Measurements from ENCODE around the gene POLR3E. TPM values are rescaled to one million over a fixed set of nuclear protein-coding genes. Genes with fewer than 3 reads are reported as not detected.
"Not testable (repeated sequence)": the region's sequence is repeated elsewhere in the genome, so short reads cannot be mapped to it uniquely, and the experiment has no call there.

The POLR3E gene
- polyA plus RNA-seq, 3 donors, result 50.7 to 67.6 (median 61.0) TPM

DNA sequence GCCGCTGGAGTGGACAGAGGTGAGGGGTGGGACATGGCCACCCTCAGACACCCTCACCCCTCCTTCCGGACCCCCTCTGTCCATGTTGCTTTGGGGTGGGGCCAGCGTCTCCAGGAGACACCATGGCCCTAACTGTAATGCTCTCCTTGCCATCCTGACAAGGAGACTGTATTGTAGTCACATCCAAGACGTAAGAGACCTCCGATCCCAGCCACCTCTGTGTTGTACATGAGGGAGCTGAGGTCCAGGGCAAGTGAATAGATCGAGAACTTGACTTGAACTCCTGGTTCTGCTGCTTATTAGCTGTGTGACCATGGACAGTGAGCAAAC, 30.2 kb downstream of the POLR3E start:
- DNase-seq, result no peak

DNA sequence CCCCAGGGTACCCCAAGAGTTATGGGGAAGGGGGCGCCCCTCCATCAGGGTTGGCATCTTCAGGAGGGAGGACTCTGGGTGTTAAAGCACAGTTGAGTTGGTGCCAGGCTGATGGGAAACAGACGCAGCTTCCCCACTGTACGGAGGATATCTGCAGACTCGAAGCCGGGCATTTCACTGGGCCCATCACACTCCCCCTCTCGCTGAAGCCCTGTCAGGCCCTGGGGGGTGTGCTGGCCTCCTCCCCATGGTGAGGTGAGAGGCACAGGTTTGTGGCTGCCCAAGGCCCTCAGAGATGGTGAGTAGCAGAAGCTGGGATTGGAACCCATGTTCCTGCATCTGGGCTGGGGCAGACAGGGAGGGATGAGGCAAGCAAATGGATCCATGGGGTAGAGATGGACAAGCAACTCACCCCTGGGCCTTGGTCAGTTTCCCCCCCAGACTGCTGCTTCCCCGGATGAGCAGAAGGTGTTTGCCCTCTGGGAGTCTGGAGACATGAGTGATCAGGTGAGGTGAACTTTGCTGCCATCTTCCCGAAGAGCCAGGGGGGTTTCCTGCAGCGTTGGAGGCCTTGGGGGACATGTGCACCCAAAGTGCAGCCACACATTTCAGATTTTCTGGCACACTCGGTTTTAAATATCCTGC, 31.0 kb downstream of the POLR3E start:
- no peak for DNase-seq

- no peak for DNase-seq
These were observed 32.0 kb downstream of the POLR3E start for GRCh38 chr16:22329199-22329695.

- DNase-seq, result no peak
These were observed 33.1 kb downstream of the POLR3E start for GRCh38 chr16:22330326-22330725.

DNA sequence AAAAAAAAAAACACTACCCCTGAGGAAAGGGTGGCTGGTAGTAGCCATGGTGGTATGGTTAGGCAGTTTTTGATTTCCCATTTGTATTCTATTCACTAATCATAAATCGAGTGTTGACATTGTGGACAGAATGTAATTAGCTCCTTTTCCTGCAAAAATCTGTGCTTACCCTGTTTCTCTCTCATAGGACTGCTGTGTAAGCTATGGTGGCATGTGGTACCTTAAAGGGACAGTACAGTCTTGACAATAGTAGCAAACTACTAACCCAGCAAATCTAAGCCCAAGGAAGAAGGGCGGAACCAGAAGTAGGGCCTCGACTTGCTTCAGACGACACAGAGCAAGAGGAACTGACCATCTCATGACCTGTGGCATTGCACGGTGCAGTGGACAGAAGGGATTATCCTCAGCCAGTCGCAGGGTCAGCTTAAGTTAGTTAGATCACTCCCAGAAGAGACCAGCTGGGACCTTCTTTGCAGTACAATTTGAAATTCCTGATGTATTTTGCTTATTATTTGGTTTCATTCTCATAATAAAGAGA, 36.3 kb downstream of the POLR3E start:
- DNase-seq, result no peak

- DNase-seq, result no peak
These were observed 38.5 kb downstream of the POLR3E start for GRCh38 chr16:22335668-22336246.

DNA sequence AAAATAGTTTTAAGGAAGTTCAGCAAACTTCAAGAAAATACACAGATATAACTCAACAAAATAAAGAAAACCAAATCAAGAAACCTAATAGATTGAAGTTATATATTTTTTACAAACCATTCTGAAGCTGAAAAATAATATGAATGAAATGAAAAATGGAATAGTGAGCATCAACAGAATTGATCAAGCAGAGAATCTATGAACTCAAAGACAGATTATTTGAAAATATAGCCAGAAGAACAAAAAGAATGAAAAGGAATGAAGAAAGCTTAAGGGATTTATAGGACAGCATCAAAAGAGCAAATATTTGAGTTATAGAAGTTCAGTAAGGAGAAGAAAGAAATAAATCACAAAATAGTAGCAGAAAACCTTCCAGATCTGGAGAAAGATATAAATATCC, 39.4 kb downstream of the POLR3E start:
- DNase-seq, result no peak

DNA sequence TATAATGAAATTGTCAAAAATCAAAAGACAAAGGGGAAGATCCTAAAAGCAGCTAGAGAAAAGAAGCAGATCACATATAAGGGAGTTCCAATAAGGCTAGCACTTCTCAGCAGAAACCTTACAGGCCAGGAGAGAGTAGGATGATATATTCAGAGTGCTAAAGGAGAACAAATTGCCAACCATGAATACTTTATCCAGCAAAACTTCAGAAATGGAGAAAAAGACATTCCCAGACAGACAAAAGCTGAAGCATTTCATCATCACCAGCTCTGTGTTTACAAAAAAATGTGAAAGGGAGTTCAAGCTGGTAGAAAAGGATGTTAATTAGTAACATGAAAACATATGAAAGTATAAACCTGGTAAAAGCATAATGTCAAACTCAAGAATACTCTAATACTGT, 39.8 kb downstream of the POLR3E start:
- DNase-seq, result no peak

- DNase-seq, result no peak
These were observed 40.8 kb downstream of the POLR3E start for GRCh38 chr16:22337849-22338635.

- DNase-seq, result no peak
These were observed 43.7 kb downstream of the POLR3E start for GRCh38 chr16:22340945-22341344.

- DNase-seq, result no peak
These were observed 44.9 kb downstream of the POLR3E start for GRCh38 chr16:22342082-22342481.

DNA sequence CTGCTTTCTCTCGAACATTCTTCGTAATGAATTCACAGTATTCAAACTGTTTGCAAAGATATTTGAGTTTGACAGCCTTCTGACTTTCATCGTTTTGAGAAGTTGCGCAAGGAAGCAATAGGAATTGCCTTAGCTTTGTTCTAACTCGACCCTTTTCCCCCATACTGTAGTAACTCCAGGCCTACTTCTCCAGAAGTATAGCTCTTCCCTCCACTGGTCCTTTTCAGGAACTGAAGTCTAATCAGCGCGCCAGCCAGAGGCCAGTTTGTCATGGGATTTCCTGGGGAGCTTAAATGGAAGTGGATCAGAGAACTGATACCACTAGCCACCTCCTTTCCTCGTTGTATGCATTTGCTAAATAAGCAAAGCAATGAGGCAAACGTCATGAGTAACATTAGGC, 49.3 kb downstream of the POLR3E start:
- DNase-seq, result no peak

- no peak for DNase-seq
These were observed 50.1 kb downstream of the POLR3E start for GRCh38 chr16:22347100-22347820.

DNA sequence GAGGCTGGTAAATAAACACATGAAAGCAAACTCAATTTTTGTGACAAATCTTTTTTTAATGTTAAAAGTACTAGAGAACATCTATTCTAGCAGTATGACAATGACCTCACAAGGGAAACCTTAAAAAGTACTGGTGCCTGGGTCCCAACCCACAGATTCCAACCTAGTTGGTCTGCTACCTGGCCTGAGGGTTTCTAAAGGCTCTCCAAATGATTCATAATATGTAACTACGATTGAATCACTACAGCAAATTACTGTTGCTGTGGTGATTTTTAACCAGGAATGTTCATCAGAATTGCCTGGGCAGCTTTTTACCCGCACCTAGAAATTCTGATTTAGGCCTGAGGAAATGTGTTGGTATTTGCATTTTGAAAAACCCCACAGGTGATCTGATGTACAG, 51.1 kb downstream of the POLR3E start:
- DNase-seq, result no peak

- DNase-seq, result not testable (repeated sequence)
These were observed 53.8 kb downstream of the POLR3E start for GRCh38 chr16:22351017-22351416.

DNA sequence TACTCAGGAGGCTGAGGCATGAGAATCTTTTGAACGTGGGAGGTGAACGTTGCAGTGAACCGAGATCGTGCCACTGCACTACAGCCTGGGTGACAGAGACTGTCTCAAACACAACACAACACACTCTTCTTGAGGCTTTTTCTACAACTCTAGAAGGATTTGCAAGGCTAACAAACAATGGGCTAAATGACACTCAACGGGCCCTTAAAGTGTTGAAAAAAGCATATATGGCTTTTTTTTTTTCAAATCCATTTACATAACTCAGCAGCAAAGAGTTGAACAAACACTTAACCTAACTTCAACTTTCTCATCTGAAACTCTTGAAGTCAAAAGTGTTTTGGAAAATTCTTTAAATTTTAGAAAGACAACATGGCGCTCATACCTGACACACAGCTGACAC, 54.9 kb downstream of the POLR3E start:
- DNase-seq, result no peak

DNA sequence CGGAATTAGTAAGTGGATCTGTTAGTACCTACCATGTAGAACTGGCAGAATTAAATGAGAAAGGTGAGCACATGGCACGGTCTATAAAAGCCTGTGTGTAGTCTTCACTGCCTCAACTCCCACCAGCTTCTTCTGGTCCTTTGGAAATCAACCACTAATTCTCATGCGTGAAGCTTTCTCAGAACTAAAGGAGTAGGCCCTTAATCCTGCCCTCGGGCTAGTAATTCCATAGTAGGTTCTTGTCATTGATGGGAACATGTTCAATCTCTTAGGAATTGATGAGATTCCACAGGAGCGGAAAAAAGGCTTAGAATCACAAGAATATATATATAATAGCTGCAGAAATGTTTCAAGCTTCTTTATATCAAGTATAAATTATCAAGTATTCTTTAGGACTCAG, 55.5 kb downstream of the POLR3E start:
- no peak for DNase-seq

DNA sequence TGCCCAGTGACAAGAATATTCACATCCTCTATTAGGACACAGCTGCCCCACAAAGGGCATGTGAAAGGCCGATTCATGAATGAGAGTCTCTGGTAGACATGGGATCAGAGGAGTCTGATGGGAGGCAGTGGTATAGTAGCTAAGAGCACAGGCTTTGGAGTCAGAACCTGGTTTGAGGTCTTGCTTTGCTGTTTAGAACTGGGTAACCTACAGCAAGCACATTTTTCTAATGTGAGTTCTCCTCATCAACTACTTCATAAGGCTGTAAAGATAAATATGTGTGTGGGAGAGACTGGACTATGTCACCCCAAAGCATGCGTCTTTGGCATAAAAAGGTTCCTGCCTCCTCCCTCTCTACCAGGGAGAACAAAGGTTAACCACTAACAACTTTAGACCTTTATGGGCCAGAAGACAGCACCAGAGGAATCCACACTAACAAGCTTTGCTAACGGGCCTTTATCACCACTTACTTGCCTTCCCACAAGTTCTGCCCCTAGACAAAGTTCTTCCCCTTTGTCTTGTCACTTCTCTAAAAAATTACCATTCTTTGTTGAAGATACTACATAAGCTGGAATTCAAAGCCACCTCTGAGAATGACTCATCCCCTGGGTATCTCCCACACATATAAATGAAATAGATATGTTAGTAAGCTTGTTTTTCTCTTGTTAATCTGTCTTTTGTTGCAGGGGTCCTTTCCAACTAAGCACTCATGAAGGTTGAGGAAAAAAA, 56.1 kb downstream of the POLR3E start:
- DNase-seq, result no peak

- no peak for DNase-seq
These were observed 56.8 kb downstream of the POLR3E start for GRCh38 chr16:22353933-22354541.

DNA sequence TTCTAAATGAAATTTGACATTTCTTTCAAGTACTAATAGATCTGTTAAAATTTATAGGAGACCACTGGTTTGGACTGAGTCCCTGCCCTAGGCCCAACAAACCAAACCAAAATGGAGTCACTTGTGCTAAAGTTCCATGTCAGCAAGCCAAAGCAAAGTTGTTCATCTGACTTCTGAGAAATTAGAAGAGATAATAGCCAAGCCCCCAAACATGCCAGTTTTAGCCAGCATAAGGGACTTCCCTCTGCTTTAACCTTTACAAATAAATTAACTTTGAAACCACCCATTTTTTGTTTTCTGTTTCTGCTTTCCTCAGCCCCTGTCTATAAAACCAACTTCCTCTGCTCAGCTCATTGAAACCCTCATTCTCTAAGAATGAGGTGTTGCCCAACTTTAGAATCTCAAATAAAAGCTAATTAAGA, 58.3 kb downstream of the POLR3E start:
- DNase-seq, result no peak

All from renal pelvis (tissue), 4 donors.